Measurements from ENCODE around the gene PPP1R3F.

PPP1R3F gene

GRCh38 chrX:49257074-49257790 is 12.4 kb upstream of the PPP1R3F start:
- H3K4me3 Mint-ChIP-seq = no peak overlapping the region
- peak overlapping the region; percentile 26 for H3K27ac Mint-ChIP-seq
- peaks cover 12% of the 10 kb centered on the region for H3K4me1 Mint-ChIP-seq (ENCODE audit: low read depth)
- H3K9me3 Mint-ChIP-seq = no peaks in the 10 kb centered on the region
- H3K27me3 Mint-ChIP-seq (ENCODE audit: low read depth) = no peaks in the 10 kb centered on the region
- H3K36me3 Mint-ChIP-seq (ENCODE audit: low read depth) = peaks cover 11% of the 10 kb centered on the region

- H3K4me3 Mint-ChIP-seq = no peak overlapping the region
- no peaks in the 10 kb centered on the region for H3K27me3 Mint-ChIP-seq (ENCODE audit: low read depth)
- peak overlapping the region; percentile 26 for H3K27ac Mint-ChIP-seq
- H3K9me3 Mint-ChIP-seq = no peaks in the 10 kb centered on the region
- H3K36me3 Mint-ChIP-seq (ENCODE audit: low read depth) = peaks cover 8% of the 10 kb centered on the region
- H3K4me1 Mint-ChIP-seq (ENCODE audit: low read depth) = peaks cover 19% of the 10 kb centered on the region
Observed at GRCh38 chrX:49257846-49258748, 11.5 kb upstream of the PPP1R3F start.

GRCh38 chrX:49258749-49259124 is 10.9 kb upstream of the PPP1R3F start:
- Mint-ChIP-seq H3K4me1 (ENCODE audit: low read depth) (peaks cover 21% of the 10 kb centered on the region), H3K27ac (no peak overlapping the region), H3K9me3 (no peaks in the 10 kb centered on the region), H3K27me3 (ENCODE audit: low read depth) (no peaks in the 10 kb centered on the region), H3K4me3 (peak overlapping the region; percentile 9), H3K36me3 (ENCODE audit: low read depth) (peaks cover 8% of the 10 kb centered on the region)

GRCh38 chrX:49260221-49260985 is 9.2 kb upstream of the PPP1R3F start:
- Mint-ChIP-seq H3K4me1 (ENCODE audit: low read depth) (peaks cover 31% of the 10 kb centered on the region), H3K36me3 (ENCODE audit: low read depth) (peaks cover 8% of the 10 kb centered on the region), H3K4me3 (no peak overlapping the region), H3K27ac (peak overlapping the region; percentile 36), H3K27me3 (ENCODE audit: low read depth) (no peaks in the 10 kb centered on the region), H3K9me3 (no peaks in the 10 kb centered on the region)

GRCh38 chrX:49262603-49263002 is 7.0 kb upstream of the PPP1R3F start:
- Mint-ChIP-seq H3K36me3 (ENCODE audit: low read depth) (peaks cover 7% of the 10 kb centered on the region), H3K27ac (no peak overlapping the region), H3K4me1 (ENCODE audit: low read depth) (peaks cover 35% of the 10 kb centered on the region), H3K4me3 (peak overlapping the region; percentile 75), H3K9me3 (no peaks in the 10 kb centered on the region), H3K27me3 (ENCODE audit: low read depth) (no peaks in the 10 kb centered on the region)

GRCh38 chrX:49263631-49264030 is 6.0 kb upstream of the PPP1R3F start:
- peaks cover 39% of the 10 kb centered on the region for H3K4me1 Mint-ChIP-seq (ENCODE audit: low read depth)

GRCh38 chrX:49264460-49264859 is 5.1 kb upstream of the PPP1R3F start, which contains the start of gene FOXP3:
FOXP3 (minus strand) TSS chrX:49264710; CDS start chrX:49258505, 6,205 bp downstream.
- peak within 1 kb of the TSS; percentile 80 for H3K4me3 Mint-ChIP-seq
- peaks cover 5% of the 10 kb centered on the region for H3K36me3 Mint-ChIP-seq (ENCODE audit: low read depth)
- no peaks in the 10 kb centered on the region for H3K9me3 Mint-ChIP-seq
- H3K27me3 Mint-ChIP-seq (ENCODE audit: low read depth) = no peaks in the 10 kb centered on the region
- peaks cover 36% of the 10 kb centered on the region for H3K4me1 Mint-ChIP-seq (ENCODE audit: low read depth)
- peak within 1 kb of the TSS; percentile 71 for H3K27ac Mint-ChIP-seq

More at GRCh38 chrX:49263631-49264030, 6.0 kb upstream of the PPP1R3F start:
- H3K36me3 Mint-ChIP-seq (ENCODE audit: low read depth) = peaks cover 7% of the 10 kb centered on the region
- H3K27ac Mint-ChIP-seq = peak overlapping the region; percentile 42
- H3K27me3 Mint-ChIP-seq (ENCODE audit: low read depth) = no peaks in the 10 kb centered on the region
- H3K4me3 Mint-ChIP-seq = peak overlapping the region; percentile 80
- no peaks in the 10 kb centered on the region for H3K9me3 Mint-ChIP-seq

- H3K4me3 Mint-ChIP-seq = peak overlapping the region; percentile 74
- H3K36me3 Mint-ChIP-seq (ENCODE audit: low read depth) = peaks cover 11% of the 10 kb centered on the region
Observed at GRCh38 chrX:49266523-49267445, 2.8 kb upstream of the PPP1R3F start.

GRCh38 chrX:49268702-49269009 is 937 bp upstream of the PPP1R3F start:
- H3K27me3 Mint-ChIP-seq (ENCODE audit: low read depth) = no peaks in the 10 kb centered on the region
- peak overlapping the region; percentile 99 for H3K27ac Mint-ChIP-seq
- peaks cover 39% of the 10 kb centered on the region for H3K4me1 Mint-ChIP-seq (ENCODE audit: low read depth)
- H3K9me3 Mint-ChIP-seq = no peaks in the 10 kb centered on the region
- H3K4me3 Mint-ChIP-seq = peak overlapping the region; percentile 93
- peaks cover 7% of the 10 kb centered on the region for H3K36me3 Mint-ChIP-seq (ENCODE audit: low read depth)

More at GRCh38 chrX:49266523-49267445, 2.8 kb upstream of the PPP1R3F start:
- no peak overlapping the region for H3K27ac Mint-ChIP-seq
- no peaks in the 10 kb centered on the region for H3K27me3 Mint-ChIP-seq (ENCODE audit: low read depth)
- H3K4me1 Mint-ChIP-seq (ENCODE audit: low read depth) = peaks cover 39% of the 10 kb centered on the region
- no peaks in the 10 kb centered on the region for H3K9me3 Mint-ChIP-seq

GRCh38 chrX:49269010-49269766 is 405 bp upstream of the PPP1R3F start:
- Mint-ChIP-seq H3K27me3 (ENCODE audit: low read depth) (no peaks in the 10 kb centered on the region), H3K4me1 (ENCODE audit: low read depth) (peaks cover 36% of the 10 kb centered on the region), H3K36me3 (ENCODE audit: low read depth) (peaks cover 7% of the 10 kb centered on the region), H3K4me3 (peak overlapping the region; percentile 93), H3K9me3 (no peaks in the 10 kb centered on the region), H3K27ac (peak overlapping the region; percentile 99)

GRCh38 chrX:49270249-49270921 is 792 bp downstream of the PPP1R3F start:
- Mint-ChIP-seq H3K4me1 (ENCODE audit: low read depth) (peaks cover 41% of the 10 kb centered on the region), H3K36me3 (ENCODE audit: low read depth) (peaks cover 15% of the 10 kb centered on the region), H3K4me3 (peak overlapping the region; percentile 78), H3K9me3 (no peaks in the 10 kb centered on the region), H3K27ac (peak overlapping the region; percentile 87), H3K27me3 (ENCODE audit: low read depth) (no peaks in the 10 kb centered on the region)

GRCh38 chrX:49271341-49271740 is 1.7 kb downstream of the PPP1R3F start:
- H3K27me3 Mint-ChIP-seq (ENCODE audit: low read depth) = no peaks in the 10 kb centered on the region
- H3K36me3 Mint-ChIP-seq (ENCODE audit: low read depth) = peaks cover 20% of the 10 kb centered on the region
- peaks cover 46% of the 10 kb centered on the region for H3K4me1 Mint-ChIP-seq (ENCODE audit: low read depth)
- H3K9me3 Mint-ChIP-seq = no peaks in the 10 kb centered on the region
- peak overlapping the region; percentile 78 for H3K4me3 Mint-ChIP-seq
- peak overlapping the region; percentile 87 for H3K27ac Mint-ChIP-seq
